ENCODE data around the gene IL18BP.
A peak's percentile ranks its signal among the peaks of the same experiment; 100 is the strongest.

Gene IL18BP

DNA sequence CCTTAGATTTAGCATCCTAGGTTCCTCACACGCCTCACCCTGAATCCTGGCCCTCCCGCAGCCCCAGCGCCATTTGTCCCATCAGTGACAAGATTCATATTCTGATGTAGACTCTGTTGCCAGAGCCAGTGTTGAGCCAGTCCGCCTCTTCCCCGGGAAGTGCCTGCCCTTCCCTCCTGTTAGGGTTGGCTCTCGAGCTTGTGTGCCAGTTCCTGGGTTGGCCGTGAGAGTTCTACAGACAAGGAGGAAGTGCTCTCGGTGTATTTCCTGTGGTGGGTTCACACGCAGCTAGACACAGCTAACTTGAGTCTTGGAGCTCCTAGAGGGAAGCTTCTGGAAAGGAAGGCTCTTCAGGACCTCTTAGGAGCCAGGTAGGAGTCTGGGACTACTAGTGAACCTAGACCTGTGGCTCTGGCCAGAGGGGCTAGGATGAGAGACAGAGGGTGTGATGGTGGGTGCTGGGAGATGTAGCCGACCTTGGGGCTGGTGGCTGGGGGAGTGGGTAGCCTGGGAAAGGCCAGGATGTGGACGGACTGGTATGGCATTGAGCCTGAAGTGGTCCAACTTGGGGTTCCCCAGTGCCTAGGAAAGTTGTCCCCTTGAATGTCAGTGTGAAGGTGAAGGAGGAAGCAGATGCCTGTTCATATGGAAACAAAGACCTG is at the start of gene IL18BP:
TSS of gene IL18BP (plus strand) at position 261 of the 662 bp plus-strand sequence. CDS start 1,076 bp downstream, outside the sequence.
- peak; percentile 19 for DNase-seq

DNA sequence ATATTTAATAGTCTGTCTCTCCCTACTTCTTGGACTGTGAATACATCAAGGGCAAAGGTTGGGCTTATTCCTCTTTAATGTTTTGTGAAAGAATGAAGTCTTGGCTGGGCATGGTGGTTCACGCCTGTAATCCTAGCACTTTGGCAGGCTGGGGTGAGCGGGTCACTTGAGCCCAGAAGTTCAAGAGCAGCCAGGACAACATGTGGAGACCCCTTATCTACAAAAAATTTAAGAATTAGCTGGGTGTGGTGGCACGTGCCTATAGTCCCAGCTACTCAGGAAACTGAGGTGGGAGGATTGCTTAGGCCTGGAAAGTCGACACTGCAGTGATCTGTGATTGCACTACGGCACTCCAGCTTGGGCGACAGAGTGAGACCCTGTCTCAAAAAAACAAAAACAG is 49.7 kb upstream of the IL18BP start:
- no peak for DNase-seq

DNA sequence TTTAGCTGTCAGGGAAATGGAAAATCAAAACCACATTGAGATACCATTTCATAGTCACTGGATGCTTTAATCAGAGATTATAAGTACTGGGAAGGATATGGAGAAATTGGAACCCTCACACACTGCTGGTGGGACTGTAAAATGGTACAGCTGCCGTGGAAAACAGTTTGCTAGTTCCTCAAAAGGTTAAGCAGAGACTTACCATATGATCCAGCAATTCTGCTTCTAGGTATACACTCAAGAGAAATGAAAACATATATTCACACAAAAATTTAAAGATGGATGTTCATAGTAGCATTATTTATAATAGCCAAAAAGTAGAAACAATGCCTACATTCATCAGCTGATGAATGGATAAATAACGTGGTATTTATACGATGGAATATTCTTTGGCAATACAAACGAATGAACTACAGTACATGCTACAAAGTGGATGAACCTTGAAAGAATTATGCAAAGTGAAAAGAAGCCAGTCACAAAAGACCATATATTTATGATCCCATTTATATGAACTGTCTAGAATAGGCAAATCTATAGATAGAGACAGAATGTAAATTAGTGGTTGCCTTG is 46.9 kb upstream of the IL18BP start:
- DNase-seq, result no peak

DNA sequence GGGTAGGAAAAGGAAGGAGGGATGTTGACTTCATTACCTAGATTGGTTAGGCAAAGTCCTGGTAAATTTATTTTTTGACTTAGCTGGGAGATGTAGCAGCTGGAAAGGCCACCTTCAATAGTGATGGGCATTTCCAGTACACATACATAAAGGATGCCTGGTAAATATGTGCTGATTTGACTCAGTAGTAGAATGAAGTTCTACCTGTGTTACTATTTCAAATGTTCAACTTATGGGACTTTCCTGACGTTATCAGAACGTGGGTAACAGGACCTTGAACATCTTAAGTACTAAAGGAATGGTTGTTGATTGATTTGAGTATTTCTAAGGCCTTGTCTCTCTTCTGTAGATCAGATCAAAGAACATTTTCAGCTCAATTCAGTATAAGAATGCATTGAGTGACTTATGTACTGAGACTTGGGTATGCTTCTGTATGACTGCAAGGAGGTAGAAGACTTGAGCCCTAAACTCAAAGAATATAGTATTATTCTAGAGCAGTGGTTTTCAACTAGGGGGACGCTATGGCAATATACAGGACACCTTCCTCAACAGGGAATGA is 42.7 kb upstream of the IL18BP start:
- DNase-seq, result no peak

DNA sequence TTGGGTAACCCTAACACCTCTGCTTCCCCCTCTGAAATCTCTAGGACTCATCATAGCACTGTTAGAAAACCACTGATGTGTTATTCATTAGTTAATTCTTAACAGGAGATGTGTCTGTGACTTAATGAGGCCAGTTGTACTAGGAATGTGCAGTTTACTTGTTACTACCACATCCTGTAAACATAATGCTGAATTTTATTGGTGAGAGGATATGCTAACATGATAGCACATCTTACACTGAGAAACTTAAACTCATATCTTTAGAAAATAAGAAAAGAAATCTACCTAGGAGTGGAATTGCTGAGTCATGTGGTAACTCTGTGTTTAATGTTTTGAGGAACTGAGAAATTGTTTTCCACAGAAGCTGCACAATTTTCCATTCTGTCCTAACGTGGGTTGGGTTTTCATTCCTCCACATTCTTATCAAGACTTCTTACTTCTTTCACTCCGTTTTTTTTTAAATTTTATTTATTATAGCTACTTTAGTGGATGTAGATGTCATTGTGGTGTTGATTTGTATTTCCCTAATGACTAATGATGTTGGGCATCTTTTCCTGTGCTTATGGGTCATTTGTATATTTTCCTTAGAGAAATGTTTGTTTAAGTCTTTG is 36.2 kb upstream of the IL18BP start:
- DNase-seq, result no peak

DNA sequence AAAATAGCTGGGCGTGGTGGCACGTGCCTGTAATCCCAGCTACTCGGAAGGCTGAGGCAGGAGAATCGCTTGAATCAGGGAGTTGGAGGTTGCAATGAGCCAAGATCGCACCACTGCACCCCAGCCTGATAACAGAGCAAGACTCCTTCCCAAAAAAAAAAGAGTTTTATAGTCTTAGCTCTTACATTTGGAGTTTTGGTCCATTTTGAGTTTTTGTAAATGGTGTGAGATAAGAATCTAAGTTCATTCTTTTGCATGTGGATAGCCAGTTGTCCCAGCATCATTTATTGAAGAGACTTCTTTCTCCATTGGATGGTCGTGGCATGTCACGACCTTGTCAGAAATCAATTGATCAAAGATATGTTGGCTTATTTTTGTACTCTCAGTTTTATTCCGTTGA is 35.2 kb upstream of the IL18BP start:
- no peak for DNase-seq

DNA sequence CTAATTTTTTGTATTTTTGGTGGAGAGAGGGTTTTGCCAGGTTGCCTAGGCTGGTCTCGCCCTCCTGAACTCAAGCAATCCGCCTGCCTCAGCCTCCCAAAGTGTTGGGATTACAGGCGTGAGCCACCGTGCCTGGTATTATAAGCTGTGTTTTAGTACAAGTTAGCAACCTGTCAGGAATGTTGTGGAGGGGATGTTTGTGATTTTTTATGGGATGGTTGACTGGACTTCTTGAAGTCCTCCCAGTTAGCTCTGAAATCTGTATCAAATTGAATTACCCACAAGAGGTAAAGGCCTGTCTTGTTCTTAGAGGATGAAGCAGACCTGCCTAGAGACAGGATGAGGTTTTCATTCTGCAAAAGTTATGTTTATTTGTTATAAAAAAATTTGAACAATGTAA is 34.1 kb upstream of the IL18BP start:
- DNase-seq, result no peak

DNA sequence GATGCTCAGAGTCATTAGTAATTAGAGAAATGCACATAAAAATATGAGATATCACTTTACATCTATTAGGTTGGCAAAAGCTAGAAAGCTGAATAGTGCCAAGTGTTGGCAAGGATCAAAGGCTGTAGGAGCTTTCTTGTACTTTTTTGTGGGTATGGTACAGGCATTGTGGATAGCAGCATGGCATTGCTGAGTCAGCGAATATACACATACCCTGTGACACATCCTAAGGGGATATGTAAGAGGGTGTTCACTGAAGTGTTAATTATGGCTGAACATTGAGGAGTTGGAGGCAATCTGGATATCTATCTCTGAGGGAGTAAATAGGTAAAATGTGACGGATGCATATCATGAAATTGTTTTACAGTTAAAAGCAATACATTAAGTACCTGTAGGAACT is 27.0 kb upstream of the IL18BP start:
- DNase-seq, result no peak

DNA sequence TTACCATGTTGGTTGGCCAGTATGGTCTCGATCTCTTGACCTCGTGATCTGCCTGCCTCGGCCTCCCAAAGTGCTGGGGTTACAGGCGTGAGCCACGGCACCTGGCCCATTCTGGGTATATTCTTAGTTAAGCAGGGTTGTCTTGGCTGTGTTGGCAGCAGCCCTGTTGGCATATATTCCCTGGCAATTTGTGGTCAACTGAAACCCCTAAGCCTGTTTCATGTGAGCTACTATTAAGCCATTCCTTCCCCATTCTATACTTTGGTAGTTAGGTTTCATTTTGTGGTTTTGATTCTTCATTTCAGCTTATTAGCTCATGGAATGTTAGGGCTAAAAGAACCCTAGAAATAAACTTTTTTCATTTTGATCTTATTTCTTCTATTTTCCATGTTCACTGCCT is 22.2 kb upstream of the IL18BP start:
- DNase-seq, result no peak

DNA sequence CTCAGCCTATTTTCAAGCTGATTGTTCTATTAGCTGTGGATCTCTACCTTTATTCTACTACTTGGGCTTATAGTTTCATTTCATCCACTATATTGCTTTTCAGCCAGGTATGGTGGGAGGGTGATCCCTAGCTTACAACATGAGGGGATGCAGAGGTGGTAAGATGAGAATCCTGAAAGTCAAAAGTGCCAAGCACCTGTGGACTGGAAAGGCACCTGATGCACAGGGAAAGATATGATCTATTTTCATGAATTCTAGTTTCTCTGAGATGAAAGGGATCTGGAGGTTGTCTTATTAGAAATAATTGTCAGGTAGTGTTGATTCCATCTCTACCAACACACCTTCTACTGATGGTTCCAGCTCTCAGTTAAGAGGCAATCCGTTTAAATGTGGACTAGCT is 21.6 kb upstream of the IL18BP start:
- no peak for DNase-seq

DNA sequence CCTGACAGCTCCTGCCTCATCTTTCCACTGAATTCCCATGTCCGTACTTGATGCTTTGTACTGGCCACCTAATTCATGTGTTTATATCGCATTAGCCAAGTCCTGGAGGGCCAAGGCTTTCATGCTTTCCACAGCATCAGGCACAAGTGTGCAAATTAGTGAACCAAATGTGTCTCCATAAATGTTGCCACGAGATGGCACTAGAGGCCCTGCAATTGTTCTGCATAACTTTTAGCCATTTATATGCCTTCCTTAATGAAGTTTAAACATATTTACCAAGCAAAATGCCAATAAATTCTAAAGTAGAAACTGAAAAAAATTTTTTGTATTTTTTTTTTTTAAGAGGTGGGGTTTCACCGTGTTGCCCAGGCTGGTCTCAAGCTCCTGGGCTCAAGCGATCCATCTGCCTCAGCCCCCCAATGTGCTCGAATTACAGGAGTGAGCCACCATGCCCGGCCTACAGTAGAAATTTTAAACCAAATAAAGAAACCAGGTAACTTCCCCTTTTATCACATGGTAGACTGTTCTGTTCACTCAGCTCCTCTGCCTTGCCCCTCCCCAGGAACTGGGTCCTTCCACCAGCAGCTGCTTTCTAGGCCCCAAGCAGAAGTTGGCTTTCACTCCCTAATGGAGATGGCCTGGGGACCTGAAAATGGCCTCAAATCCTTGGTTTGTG is 20.8 kb upstream of the IL18BP start:
- DNase-seq, result peak; percentile 47

DNA sequence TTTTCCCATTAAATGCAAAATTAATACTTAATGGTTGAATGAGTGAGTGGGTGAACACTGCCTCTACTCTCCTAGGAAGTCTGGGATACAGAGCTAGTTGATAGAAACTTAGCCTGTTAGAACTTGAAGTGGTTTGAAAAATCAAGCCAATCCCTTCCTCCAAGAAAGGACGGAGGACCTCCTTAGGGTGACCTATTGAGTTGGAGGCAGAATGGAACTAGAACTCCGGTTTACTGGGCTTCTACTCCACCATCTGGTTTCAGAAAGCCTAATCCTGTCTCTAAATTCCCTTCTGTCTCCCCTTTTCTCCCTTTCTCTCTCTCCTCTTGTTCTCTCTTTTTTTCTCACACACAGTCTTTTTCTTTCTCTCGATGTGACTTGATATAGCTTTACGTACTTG is 19.6 kb upstream of the IL18BP start:
- no peak for DNase-seq

DNA sequence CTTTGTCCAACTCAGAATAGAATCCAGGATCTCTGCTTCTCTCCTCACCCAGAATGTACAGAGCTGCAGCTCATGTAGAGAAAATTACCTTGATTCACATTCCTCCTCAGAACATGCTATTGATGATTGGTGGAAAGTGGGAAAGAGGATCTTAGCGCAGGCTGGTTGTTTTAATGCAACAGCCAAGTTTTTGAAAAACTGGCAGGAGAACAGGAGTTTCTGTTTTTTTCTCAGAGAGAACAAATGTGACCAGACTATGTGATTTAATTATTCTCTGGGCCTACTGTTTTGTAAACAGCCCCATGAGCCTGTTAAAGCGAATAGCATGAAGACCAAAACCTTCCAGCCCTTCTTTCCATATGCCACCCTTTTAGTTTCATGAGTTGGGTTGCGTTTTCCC is 19.1 kb upstream of the IL18BP start:
- no peak for DNase-seq

DNA sequence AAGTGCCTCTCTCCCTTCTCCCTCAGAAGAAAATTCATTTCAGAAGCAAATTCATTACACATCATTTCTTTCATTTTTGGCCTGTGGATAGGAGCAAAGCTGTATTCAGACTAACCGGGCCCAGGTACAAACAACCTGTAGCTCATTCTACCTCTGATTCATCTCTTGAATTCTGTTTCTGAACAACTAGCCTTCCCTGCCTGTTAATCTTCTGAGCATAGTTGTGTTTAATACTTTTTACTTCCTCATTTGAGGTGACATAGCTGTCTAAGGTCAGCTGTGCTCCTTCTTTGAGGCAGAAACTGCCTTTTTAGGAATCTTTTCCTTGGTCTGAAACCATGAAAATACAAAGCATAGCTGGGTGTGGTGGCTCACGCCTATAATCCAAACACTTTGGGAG is 12.6 kb upstream of the IL18BP start:
- no peak for DNase-seq

DNA sequence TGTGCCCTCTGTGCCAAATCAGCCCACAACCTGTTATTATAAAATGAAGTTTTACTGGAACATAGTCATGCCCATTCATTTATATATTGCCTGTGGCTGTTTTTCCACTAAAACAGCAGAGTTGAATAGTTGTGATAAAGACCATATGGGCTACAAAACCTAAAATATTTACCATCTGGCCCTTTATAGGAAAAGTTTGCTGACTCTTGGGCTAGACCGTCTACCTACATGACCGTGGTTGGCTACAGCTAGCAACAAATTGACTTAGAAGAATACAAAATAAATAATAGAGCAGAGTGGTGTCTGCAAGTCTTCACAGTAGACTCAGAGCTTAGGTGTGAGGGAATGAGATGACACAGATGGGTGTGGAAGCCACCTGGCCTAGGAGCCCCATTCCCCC is 11.2 kb upstream of the IL18BP start:
- DNase-seq, result no peak

DNA sequence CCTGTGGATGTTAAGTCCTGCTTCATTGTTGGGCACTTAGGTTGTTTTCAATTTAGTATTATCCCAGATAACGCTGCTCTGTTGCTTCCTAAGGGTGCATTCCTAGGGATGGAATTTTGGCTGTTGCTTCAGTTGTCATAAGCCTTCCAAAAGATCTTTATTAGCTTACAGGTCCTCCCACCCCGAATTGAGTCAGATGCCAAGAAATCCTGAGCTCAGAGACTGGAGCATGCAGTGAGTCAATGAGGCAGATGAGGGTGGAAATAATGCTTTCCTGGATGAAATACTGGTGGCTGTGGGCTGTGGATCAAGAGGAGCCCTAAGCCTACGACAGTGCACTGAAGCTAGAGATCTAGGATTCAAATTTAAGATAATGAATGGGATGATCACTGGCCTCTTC is 10.7 kb upstream of the IL18BP start:
- DNase-seq, result no peak

DNA sequence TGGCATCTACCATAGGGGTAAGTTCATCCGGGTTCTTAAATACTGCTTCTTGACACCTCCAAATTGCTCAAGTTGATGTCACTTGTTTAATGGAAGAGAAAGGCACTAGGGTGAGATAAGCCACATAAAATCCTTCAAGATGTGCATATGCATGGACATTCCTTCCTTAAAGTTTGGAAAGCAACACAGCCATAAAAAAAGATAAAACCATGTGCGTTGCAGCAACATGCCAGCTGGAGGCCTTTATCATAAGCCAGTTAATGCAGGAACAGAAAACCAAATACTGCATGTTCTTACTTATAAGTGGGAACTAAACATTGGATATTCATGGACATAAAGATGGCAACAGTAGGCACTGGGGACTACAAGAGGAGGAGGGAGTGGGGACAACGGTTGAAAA is 8.0 kb upstream of the IL18BP start:
- DNase-seq, result no peak

DNA sequence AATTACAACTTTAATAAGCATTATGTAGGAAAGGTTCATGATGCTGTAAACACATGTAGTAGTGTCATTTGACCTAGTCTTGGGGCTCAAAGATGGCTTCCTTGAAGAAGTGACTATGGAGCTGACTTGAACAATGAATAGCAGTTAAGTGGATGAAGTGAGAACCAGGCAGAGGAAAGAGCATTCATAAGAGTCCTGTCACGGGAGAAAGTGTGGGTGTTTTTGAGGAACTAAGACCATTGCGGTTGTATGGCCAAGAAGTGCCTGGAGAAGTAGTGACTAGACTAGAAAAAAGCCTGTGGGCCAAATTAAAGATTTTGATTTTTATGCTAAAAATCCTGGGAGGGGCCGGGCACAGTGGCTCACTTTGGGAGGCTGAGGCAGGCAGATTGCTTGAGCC is 7.2 kb upstream of the IL18BP start:
- no peak for DNase-seq

DNA sequence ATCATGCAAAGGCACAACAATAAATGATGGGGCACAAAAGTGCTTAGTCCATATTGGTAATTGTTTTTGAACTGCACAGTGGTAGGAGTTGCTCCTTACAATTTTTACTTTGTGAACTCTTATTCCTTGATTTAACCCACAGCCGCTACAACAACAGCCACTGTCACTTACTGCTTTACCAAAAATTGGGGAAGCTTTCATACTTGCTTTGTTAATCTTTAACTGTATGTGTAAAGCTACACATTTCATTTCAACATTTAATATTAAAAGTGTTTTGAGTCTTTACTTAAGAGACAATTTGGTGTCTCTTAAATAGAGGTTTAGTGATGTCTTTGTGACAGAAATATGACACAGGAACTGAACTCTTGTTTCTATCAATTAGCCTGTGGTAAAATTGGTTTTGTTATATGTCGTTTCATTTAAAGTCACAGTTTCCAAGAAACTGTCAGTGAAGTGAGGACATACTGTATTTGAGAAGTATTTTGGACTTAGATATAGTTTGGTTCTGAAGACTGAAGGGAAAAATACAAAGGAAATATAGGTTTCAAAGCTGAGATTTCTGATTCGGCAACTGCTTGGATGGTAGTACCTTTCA is 6.5 kb upstream of the IL18BP start:
- no peak for DNase-seq

DNA sequence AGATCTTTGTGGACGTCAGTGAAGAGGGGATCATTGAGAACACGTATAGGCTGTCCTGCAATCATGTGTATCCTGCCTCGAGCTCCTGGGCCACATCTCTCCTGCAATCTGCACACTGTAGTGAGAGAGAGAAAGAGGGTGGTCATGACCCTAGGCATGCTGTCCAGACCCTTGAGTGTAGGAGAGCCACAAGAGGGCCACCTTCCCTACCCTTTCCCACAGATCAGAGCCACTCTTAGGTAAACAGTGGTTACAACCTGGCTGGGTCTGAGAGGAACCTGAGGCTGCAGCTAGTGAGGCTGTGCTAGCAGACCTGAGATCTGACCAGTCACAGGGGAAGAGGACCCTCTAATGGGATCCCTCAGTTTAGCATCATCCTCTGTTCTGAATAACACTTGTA is 3.9 kb upstream of the IL18BP start:
- no peak for DNase-seq

DNA sequence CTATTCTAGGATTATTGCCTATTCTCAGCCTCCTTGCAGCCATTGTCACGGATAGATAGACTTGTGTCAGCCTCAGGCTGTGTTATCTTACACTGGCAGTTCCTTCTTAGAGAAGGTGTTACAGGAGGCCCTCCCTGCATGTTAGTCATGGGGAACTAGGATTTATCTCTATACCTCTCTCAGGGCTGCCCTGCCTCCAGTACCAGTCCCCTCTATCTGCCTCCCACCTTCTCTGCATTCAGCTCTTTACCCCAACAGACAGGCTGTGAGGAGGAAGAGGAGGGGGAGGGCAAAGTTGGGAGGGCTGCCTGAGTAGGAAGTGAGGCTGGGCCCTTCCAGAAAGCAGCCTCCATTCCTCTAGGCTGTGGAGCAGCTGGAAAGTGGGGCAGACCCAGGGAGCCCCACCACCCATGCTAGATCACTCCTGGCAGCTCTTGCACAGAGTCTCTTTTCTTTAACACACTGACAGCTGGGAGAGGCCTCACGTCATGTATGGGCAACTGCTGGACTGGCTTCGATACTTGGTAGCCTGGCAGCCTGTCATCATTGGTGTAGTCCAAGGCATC is 2.9 kb upstream of the IL18BP start:
- DNase-seq, result no peak

DNA sequence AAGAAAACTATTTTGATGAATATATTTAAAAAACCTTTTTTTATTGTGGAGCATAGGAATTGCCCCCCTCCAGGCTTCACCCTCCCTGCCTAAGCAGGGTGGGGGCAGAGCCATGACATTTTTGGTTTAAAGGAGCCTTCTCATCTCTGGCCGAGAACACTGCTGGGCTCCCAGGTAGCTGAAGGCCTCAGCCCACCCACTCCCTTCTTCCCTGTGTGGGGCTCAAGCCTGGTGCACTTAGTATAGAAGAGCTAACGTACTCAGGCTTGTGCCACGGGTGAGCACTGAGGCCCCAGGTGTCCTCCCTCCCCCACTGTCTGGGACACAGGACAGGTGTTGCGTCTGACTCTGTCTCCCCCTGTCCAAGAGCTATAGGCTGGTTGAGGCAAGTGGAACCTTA is 2.2 kb upstream of the IL18BP start:
- no peak for DNase-seq

DNA sequence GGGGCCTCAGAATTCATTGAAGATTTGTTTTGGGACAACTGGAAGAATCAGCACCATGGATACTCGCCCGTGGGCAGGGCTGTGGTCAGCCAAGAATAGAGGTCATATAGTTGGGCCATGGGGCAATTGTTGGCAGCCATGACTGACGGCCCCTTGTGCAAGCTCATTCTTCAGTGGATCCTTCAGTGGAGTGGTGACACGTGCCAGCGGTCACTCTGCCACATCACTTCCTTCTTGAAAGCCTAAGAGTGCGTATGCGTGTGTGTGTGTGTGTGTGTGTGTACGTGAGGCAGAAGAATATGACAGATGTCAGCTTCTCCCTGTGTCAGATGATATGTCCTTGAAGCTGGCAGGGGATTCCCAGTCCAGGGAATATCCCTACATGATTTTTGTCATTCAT is 1.8 kb upstream of the IL18BP start:
- no peak for DNase-seq
